Heart right ventricle (tissue), 16 donors: Measurements from ENCODE around the gene COL23A1. TPM values are rescaled to one million over a fixed set of nuclear protein-coding genes. Genes with fewer than 3 reads are reported as not detected.
"Not testable (repeated sequence)": the region's sequence is repeated elsewhere in the genome, so short reads cannot be mapped to it uniquely, and the experiment has no call there.

Source experiments
- ATAC-seq, 8 donors: fragments of 200-7000 bp; cut with Tn5 transposase; one replicate each; pipeline ENCODE4 v1.9.1; 2020; ENCODE audit warnings: mild to moderate bottlenecking in 8 of 8, moderate library complexity in 8 of 8, moderate number of reproducible peaks in 1 of 8
- DNase-seq, 2 donors: peaks; one replicate each; pipeline ENCODE4 v3.0.0-alpha.2; 2020
- H3K27ac ChIP-seq, 10 donors: fragments of 200-600 bp; sonication (generic) in 2 of 10; one replicate each; pipeline versions ENCODE4 v1.5.0 to v1.8.0; 2020 to 2022; ENCODE audit warnings: mild to moderate bottlenecking in 3 of 10
- H3K27me3 ChIP-seq, 7 donors: fragments of 200-600 bp; one replicate each; pipeline ENCODE4 v1.8.0; 2021 to 2022; ENCODE audit warnings: mild to moderate bottlenecking in 2 of 7
- H3K36me3 ChIP-seq, 9 donors: fragments of 200-600 bp; sonication (generic) in 1 of 9; one replicate each; pipeline versions ENCODE4 v1.5.0 to v1.8.0; 2020 to 2022; ENCODE audit warnings: mild to moderate bottlenecking in 2 of 9
- H3K4me1 ChIP-seq, 9 donors: fragments of 200-600 bp; sonication (generic) in 1 of 9; one replicate each; pipeline versions ENCODE4 v1.5.0 to v1.8.0; 2020 to 2022; ENCODE audit warnings: mild to moderate bottlenecking in 4 of 9
- H3K4me3 ChIP-seq, 10 donors: fragments of 200-600 bp; sonication (generic) in 2 of 10; one replicate each; pipeline versions ENCODE4 v1.5.0 to v1.8.0; 2020 to 2022; ENCODE audit warnings: mild to moderate bottlenecking in 7 of 10, moderate library complexity in 2 of 10
- H3K9me3 ChIP-seq, 11 donors: fragments of 200-600 bp in 10 of 11; sonication (generic) in 2 of 11; one replicate each; pipeline versions ENCODE4 v1.5.0 to v1.8.0; 2013 to 2022; ENCODE audit warnings: mild to moderate bottlenecking in 2 of 11, control low read depth in 1 of 11, moderate library complexity in 1 of 11
- WGBS, 2 donors: extraction: QIAGEN DNeasy Blood & Tissue Kit; methylation state at CpG; one replicate each; pipeline ENCODE4 v1.1.7; 2013; ENCODE audit warnings: inconsistent platforms in 1 of 2; 5-methylcytosine and 5-hydroxymethylcytosine counted together
- intact Hi-C, 10 donors: fragments of 100-400 bp; cut with DNase I; formaldehyde crosslinking; loops; one replicate each; pipeline versions ENCODE4 v1.11.1 to v1.14.2; 2022
- polyA plus RNA-seq, 2 donors: library from polyadenylated mRNA; stranded (reverse); fragments of 200-250 nt; gene quantifications; one replicate each; pipeline ENCODE4 v1.2.3, GENCODE V29; 2013
- total RNA-seq, 10 donors: library from RNA; stranded (reverse); fragmentation: NEBNext Ultra II Directional in 3 of 10; extraction: Animal tissue kit (Norgen Biotek cat#: 25700) in 3 of 10; gene quantifications; one replicate each; pipeline versions ENCODE4 v1.2.1 to v1.2.4, GENCODE V29; 2021 to 2023
- TF ChIP-seq, protein P1 (sequence below), 9 donors: fragments of 200-600 bp; sonication (generic) in 2 of 9; IDR thresholded peaks; one replicate each; pipeline versions ENCODE4 v1.5.0 to v1.8.0; 2021 to 2022; ENCODE audit warnings: antibody characterized with exemption in 9 of 9, mild to moderate bottlenecking in 5 of 9, moderate library complexity in 1 of 9
- donor health status: Arrhythmogenic right ventricular cardiomyopathy.
- donor health status: ischemic (EF 13 %, LVEDD 7.1; RV severe dilation, severe dysfunction).
- donor health status: healthy with polysubstance abuse.
- donor health status: DM: no; HTN: yes; CAD: no.
- donor health status: DM: no; HTN: no; CAD: no.
- donor health status: ischemic (EF 25% LVEDD 6.9; RV normal size, moderate dysfunction).
- donor health status: ischemic (EF 25% LVEDD 5.7; RV mildly dilated, moderate dysfunction).
- donor health status: healthy.
- donor health status: DM: yes; HTN: yes; CAD: no.
- donor health status: Ischemic cardiomyopathy.
- donor health status: ischemic (EF 35%, LVEDD 5.7; RV mildly dilated, moderate dysfunction).
- donor health status: nonischemic (EF 11% LVEDD 7.7; RV severe dilation, severe dysfunction).
- donor health status: DM: yes; HTN: yes; CAD: no.
- donor health status: PGD.
- donor health status: ischemic (EF 29% LVEDD 5.4; RV normal size, mild dysfunction).
- donor health status: nonischemic (EF 23%, LVEDD 6.1; RV moderate dilation, normal function).

Gene COL23A1
- total and polyA plus RNA-seq, 12 donors, result 8.9 to 29.0 (median 16.2) TPM

DNA sequence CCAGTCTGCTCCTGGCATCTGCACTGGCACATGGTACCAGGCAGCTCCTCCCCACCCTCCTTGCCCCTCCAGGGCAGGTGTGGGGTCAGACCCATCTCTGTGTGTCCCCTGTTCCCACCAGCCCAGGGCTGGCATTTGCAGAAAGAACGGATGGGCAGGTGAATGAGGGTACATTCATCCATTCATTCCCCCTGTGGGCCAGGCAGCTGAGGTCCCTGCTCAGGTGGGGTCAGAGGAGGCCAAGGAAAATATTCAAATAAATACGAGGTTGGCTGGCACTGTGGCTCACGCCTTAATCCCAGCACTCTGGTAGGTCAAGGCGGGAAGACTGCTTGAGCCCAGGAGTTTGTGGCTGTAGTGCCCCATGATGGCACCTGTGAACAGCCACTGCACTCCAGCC is 332.5 kb downstream of the COL23A1 start:
- no peak for DNase-seq
- H3K36me3 ChIP-seq, result no peaks in the 10 kb centered on the region
- no peak overlapping the region for H3K4me3 ChIP-seq
- H3K27me3 ChIP-seq, result no peaks in the 10 kb centered on the region
- H3K27ac ChIP-seq, result no peak overlapping the region
- H3K9me3 ChIP-seq, result no peaks in the 10 kb centered on the region
- intact Hi-C loops, result no loop called here
- TF ChIP-seq, protein P1, sequence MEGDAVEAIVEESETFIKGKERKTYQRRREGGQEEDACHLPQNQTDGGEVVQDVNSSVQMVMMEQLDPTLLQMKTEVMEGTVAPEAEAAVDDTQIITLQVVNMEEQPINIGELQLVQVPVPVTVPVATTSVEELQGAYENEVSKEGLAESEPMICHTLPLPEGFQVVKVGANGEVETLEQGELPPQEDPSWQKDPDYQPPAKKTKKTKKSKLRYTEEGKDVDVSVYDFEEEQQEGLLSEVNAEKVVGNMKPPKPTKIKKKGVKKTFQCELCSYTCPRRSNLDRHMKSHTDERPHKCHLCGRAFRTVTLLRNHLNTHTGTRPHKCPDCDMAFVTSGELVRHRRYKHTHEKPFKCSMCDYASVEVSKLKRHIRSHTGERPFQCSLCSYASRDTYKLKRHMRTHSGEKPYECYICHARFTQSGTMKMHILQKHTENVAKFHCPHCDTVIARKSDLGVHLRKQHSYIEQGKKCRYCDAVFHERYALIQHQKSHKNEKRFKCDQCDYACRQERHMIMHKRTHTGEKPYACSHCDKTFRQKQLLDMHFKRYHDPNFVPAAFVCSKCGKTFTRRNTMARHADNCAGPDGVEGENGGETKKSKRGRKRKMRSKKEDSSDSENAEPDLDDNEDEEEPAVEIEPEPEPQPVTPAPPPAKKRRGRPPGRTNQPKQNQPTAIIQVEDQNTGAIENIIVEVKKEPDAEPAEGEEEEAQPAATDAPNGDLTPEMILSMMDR (IDR thresholded peaks at IDR 0.05), result no peak
- no peaks in the 10 kb centered on the region for H3K4me1 ChIP-seq
- WGBS, 2 donors, result 91 to 96% methylated on average over 4 of the region's 4 CpGs
- no peak for ATAC-seq

DNA sequence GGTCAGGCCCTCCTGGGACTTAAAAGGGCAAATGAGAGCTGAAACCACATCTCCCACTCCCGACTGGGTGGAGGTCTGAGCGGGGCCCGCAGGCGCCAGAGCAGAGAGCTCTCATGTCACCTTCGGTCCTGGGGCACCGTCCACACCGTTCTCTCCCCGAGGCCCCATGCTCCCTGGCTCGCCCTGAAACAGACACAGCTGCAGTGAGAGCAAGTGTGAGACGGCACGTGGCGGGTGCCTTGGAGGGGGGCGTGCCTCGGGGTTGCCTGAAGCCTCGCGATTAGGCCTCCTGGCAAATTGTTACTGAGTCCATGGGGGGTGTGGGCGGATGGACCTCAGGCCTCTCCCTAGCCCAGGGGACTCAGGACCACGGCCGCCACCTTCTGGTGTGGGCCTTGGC is 333.4 kb downstream of the COL23A1 start:
- H3K27me3 ChIP-seq, result no peaks in the 10 kb centered on the region
- H3K27ac ChIP-seq, result no peak overlapping the region
- TF ChIP-seq, protein P1 (IDR thresholded peaks at IDR 0.05), result no peak
- H3K4me1 ChIP-seq, result no peaks in the 10 kb centered on the region
- ATAC-seq, result no peak
- no peaks in the 10 kb centered on the region for H3K36me3 ChIP-seq
- DNase-seq, result no peak
- WGBS, 2 donors, result 81 to 86% methylated on average over 19 of the region's 19 CpGs
- no peak overlapping the region for H3K4me3 ChIP-seq
- intact Hi-C loops, result no loop called here
- H3K9me3 ChIP-seq, result no peaks in the 10 kb centered on the region

DNA sequence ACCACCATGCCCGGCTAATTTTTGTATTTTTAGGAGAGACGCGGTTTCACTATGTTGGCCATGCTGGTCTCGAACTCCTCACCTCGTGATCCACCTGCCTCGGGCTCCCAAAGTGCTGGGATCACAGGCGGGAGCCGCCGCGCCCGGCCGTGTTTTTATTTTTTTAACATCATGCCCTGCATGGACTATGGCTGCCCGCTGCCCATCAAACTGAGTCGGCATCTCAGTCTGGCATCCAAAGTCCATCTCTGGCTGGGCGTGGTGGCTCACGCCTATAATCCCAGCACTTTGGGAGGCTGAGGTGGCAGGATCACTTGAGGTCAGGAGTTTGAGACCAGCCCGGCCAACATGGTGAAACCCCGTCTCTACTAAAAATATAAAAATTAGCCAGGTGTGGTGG is 336.6 kb downstream of the COL23A1 start:
- H3K4me1 ChIP-seq, intact Hi-C loops, H3K9me3 ChIP-seq, DNase-seq, H3K36me3 ChIP-seq, H3K4me3 ChIP-seq, H3K27ac ChIP-seq, H3K27me3 ChIP-seq, ATAC-seq: not testable (repeated sequence)
- WGBS, 2 donors, result 90 to 91% methylated on average over 18 of the region's 18 CpGs

DNA sequence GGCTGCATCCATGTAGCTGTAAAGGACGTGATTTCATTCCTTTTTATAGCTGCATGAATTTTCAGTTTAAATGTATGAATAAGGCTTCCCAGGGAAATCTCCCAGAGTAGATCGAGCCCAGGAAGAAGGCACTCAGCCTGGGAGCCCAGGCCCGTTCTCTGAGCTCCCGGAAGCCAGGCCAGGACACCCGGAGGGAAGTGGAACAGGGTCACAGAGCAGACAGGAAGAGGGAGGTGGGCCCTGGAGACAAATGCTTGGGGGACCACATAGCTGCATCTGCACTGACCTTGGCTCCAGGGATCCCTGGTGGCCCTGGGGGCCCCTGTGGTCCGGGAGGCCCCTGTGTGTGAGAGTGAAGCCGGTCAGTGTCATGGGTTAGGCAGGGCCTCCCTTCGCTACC is 337.9 kb downstream of the COL23A1 start:
- no peak for DNase-seq
- Histone ChIP-seq H3K4me3 (no peak overlapping the region), H3K9me3 (no peaks in the 10 kb centered on the region), H3K36me3 (no peaks in the 10 kb centered on the region), H3K27me3 (no peaks in the 10 kb centered on the region), H3K4me1 (peaks cover 0 to 10% (median 0%) of the 10 kb centered on the region in 9 donors), H3K27ac (no peak overlapping the region)
- TF ChIP-seq, protein P1 (IDR thresholded peaks at IDR 0.05), result no peak
- ATAC-seq, result peak in 1 of 8 donors; percentile 4
- intact Hi-C loops, result no loop called here
- 58 to 65% methylated on average over 8 of the region's 8 CpGs for WGBS, 2 donors

DNA sequence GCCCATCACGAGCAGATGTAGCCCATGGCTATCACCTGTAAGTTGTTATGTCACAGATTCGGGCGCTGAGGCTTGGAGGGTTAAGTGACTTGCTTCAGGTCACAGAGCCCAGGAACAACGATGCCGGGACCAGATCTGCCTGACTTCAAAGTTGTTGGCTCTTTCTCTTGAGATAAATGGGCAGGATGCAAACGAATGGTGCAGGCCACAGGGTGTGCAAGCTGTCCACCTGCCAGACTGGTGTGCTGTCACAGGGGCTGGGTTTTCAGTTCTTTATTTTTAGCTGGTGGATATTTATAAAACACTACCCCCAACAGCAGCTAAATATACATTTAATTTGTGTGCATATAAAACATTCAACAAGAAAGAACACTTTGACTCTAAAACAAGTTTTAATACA is 339.9 kb downstream of the COL23A1 start:
- intact Hi-C loops, result no loop called here
- 54 to 61% methylated on average over 6 of the region's 6 CpGs for WGBS, 2 donors
- ATAC-seq (peak in 2 of 8 donors; percentile 40 to 43), DNase-seq (no peak)
- Histone ChIP-seq H3K9me3 (no peaks in the 10 kb centered on the region), H3K27me3 (no peaks in the 10 kb centered on the region), H3K27ac (peak overlapping the region in 2 of 10 donors; percentile 45 to 58), H3K4me3 (no peak overlapping the region), H3K4me1 (peaks cover 0 to 10% (median 0%) of the 10 kb centered on the region in 9 donors), H3K36me3 (no peaks in the 10 kb centered on the region)
- TF ChIP-seq, protein P1 (IDR thresholded peaks at IDR 0.05), result no peak
